GM12801 (cell line): ENCODE data around the gene HCK.

Source experiments
- CTCF ChIP-seq: IDR thresholded peaks from one replicate; pipeline ENCODE4 v1.5.1; 2011; ENCODE audit warnings: control low read depth; ENCODE audit not compliant: insufficient read length; ENCODE audit errors: extremely low read depth

The HCK gene

DNA sequence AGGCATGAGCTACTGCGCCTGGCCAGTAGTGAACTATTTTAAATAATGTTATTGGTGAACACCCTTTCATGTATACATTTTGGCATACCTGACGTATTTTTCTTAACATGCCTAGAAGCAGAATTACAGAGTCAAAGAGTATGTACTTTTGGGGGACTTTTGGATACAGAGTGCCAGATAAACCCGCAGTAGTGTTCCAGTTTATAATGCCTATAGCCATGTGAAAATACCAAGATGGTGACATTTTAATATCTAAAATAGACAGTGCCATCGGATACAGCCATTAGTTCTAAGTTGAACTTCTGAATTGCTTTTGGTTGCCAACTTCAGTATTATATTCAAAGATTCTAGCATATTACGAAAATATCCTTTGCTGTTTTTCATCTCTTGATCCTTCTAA lies 77.8 kb downstream of the HCK start:
- TF ChIP-seq CTCF = no peak

- TF ChIP-seq CTCF = no peak
Observed at GRCh38 chr20:32130352-32130751, 78.3 kb downstream of the HCK start.

GRCh38 chr20:32130965-32131364 lies 78.9 kb downstream of the HCK start:
- TF ChIP-seq CTCF = no peak

DNA sequence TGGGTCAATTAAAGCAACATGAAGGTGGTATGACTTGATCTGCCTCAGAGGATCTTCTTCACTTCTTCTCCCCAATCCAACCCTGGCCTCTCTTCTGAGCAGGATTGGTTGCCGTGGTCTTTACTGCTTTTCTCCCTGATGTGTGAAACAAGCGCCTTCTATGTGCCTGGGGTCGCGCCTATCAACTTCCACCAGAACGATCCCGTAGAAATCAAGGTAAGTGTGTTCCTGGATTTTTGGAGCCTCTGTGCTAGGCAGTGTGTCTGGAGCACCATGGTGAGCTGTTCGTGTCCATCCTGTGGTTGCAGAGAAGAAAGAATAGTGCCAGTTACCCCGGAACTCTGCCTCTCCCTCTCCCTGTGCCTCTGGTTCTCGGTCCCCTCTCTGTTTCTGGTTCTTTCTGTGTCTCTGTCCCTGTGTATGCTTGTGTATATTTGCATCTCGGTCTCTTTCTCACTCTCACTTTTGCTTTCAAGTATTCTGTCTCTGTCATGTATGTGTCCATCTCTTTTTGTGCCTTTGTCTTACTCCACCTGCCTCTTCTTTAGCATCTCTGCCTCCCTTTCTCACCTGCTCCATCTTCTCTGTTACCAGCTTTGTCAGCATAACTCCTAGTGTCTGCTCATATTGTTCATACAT lies 81.0 kb downstream of the HCK start:
- TF ChIP-seq CTCF = no peak

GRCh38 chr20:32134026-32134425 lies 82.0 kb downstream of the HCK start:
- no peak for TF ChIP-seq CTCF

- no peak for TF ChIP-seq CTCF
Observed at GRCh38 chr20:32135983-32136515, 84.0 kb downstream of the HCK start.

GRCh38 chr20:32138921-32139320 lies 86.9 kb downstream of the HCK start:
- no peak for TF ChIP-seq CTCF

DNA sequence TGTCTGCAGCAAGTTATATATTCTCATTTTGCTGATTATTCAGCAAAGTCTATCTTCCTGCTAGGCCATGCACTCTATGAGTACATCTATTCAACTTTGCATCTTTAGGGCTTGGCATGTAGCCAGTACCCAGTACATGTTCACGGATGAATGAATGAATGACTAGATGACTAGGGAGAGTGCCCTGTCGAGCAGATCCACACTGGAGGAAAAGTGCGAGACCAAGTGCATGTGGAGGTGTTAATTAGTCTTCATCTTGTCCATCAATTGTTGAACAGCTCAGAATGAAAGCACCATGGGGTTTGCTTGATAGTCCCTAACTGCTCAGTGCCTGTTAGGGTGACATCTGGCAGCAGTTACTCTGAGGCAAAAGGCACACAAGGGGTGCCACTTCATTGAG lies 87.9 kb downstream of the HCK start:
- TF ChIP-seq CTCF = no peak
